Measurements from ENCODE around the gene RARB.

The RARB gene

GRCh38 chr3:25566358-25566920 is 138.4 kb downstream of the RARB start:
- Histone ChIP-seq H3K9ac (ENCODE audit: low read length) (no peak overlapping the region), H3K9me3 (ENCODE audit: low read length) (no peaks in the 10 kb centered on the region), H3F3A (ENCODE audit: insufficient read depth, low read length) (no peaks in the 10 kb centered on the region), H3K9me2 (ENCODE audit: low read depth, low read length) (no peaks in the 10 kb centered on the region), H3K36me3 (ENCODE audit: insufficient read depth, low read length) (no peaks in the 10 kb centered on the region), H3K27me3 (ENCODE audit: insufficient read depth, low read length) (no peaks in the 10 kb centered on the region), H3K4me1 (ENCODE audit: insufficient read depth, low read length, severe bottlenecking) (no peaks in the 10 kb centered on the region), H3K27ac (ENCODE audit: low read depth, low read length, poor library complexity, severe bottlenecking) (no peak overlapping the region), H4K20me1 (ENCODE audit: insufficient read depth, low read length) (no peaks in the 10 kb centered on the region), H3K4me3 (ENCODE audit: low read depth, low read length, poor library complexity, severe bottlenecking) (no peak overlapping the region), H2AFZ (ENCODE audit: low read length) (no peak overlapping the region), H3K79me2 (ENCODE audit: insufficient read depth, low read length) (no peaks in the 10 kb centered on the region), H3K4me2 (ENCODE audit: low read length) (no peak overlapping the region)
- TF ChIP-seq, protein P1, sequence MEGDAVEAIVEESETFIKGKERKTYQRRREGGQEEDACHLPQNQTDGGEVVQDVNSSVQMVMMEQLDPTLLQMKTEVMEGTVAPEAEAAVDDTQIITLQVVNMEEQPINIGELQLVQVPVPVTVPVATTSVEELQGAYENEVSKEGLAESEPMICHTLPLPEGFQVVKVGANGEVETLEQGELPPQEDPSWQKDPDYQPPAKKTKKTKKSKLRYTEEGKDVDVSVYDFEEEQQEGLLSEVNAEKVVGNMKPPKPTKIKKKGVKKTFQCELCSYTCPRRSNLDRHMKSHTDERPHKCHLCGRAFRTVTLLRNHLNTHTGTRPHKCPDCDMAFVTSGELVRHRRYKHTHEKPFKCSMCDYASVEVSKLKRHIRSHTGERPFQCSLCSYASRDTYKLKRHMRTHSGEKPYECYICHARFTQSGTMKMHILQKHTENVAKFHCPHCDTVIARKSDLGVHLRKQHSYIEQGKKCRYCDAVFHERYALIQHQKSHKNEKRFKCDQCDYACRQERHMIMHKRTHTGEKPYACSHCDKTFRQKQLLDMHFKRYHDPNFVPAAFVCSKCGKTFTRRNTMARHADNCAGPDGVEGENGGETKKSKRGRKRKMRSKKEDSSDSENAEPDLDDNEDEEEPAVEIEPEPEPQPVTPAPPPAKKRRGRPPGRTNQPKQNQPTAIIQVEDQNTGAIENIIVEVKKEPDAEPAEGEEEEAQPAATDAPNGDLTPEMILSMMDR (IDR thresholded peaks at IDR 0.05; ENCODE audit: low read length) = no peak
- no peak for TF ChIP-seq EZH2 (IDR thresholded peaks at IDR 0.05; ENCODE audit: borderline replicate concordance, low read length)

DNA sequence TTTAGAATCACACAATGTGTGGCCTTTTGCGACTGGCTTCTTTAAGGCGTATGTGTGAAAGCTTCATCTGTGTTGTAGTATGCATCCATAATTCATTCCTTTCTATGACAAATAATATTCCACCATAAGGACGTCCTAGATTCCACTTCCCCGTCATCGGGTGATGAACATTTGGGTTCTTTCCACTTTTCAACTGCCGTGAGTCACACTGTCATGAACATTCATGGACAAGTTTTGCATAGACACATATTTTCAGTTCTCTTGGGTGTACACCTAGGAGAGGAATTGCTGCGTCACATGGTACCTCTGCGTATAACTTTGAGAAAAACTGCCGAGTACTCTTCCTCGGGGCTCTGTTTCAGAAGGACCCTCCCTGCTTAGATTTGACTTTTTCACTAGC is 139.3 kb downstream of the RARB start:
- H3K4me1 ChIP-seq (ENCODE audit: insufficient read depth, low read length, severe bottlenecking) = no peaks in the 10 kb centered on the region

DNA sequence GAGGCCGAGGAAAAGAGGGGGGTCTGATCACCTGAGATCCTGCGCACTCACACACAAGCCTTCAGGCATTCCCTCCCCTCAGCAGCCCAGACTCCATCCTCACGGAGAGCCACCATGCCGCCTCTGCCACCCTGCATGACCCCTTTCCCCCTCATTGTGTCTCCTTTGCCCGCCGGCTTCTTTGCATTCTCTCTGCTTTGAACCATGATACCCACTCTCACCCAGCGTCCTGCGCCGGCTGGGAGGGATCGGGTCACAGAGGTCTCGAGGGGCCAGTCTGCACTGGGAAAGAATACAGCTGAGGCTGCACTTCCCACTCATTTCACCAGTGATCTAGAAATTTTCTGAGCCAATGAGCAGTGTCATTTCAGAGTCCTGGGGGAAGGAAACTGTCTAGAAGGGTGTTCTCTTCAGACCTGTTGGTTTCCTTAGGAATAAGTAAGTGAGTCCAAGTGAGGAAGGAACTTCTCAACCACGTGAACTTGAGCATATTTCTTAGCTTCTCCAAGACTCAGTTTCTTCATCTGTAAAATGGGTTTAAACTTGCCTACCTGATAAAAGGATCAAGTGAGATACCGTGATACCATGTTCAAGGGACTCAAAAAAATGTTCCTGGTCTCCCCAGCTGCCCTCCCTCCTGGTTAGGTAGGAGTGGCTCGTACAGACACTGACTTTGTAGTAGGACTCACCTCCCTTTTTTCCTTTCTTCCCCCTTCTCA is 139.9 kb downstream of the RARB start:
- Histone ChIP-seq H3K79me2 (ENCODE audit: insufficient read depth, low read length) (no peaks in the 10 kb centered on the region), H3K36me3 (ENCODE audit: insufficient read depth, low read length) (no peaks in the 10 kb centered on the region), H3F3A (ENCODE audit: insufficient read depth, low read length) (no peaks in the 10 kb centered on the region), H3K4me1 (ENCODE audit: insufficient read depth, low read length, severe bottlenecking) (no peaks in the 10 kb centered on the region), H3K9me3 (ENCODE audit: low read length) (no peaks in the 10 kb centered on the region), H3K4me3 (ENCODE audit: low read depth, low read length, poor library complexity, severe bottlenecking) (no peak overlapping the region), H2AFZ (ENCODE audit: low read length) (no peak overlapping the region), H3K9me2 (ENCODE audit: low read depth, low read length) (no peaks in the 10 kb centered on the region), H3K27me3 (ENCODE audit: insufficient read depth, low read length) (no peaks in the 10 kb centered on the region), H3K4me2 (ENCODE audit: low read length) (no peak overlapping the region), H3K27ac (ENCODE audit: low read depth, low read length, poor library complexity, severe bottlenecking) (no peak overlapping the region), H4K20me1 (ENCODE audit: insufficient read depth, low read length) (no peaks in the 10 kb centered on the region), H3K9ac (ENCODE audit: low read length) (no peak overlapping the region)
- no peak for TF ChIP-seq EZH2 (IDR thresholded peaks at IDR 0.05; ENCODE audit: borderline replicate concordance, low read length)
- TF ChIP-seq, protein P1 (IDR thresholded peaks at IDR 0.05; ENCODE audit: low read length) = no peak

More for the DNA sequence above, 139.3 kb downstream of the RARB start:
- Histone ChIP-seq H3K9ac (ENCODE audit: low read length) (no peak overlapping the region), H3K27me3 (ENCODE audit: insufficient read depth, low read length) (no peaks in the 10 kb centered on the region), H3K36me3 (ENCODE audit: insufficient read depth, low read length) (no peaks in the 10 kb centered on the region), H3K27ac (ENCODE audit: low read depth, low read length, poor library complexity, severe bottlenecking) (no peak overlapping the region), H4K20me1 (ENCODE audit: insufficient read depth, low read length) (no peaks in the 10 kb centered on the region), H3K4me3 (ENCODE audit: low read depth, low read length, poor library complexity, severe bottlenecking) (no peak overlapping the region), H3K9me2 (ENCODE audit: low read depth, low read length) (no peaks in the 10 kb centered on the region), H3F3A (ENCODE audit: insufficient read depth, low read length) (no peaks in the 10 kb centered on the region), H3K4me2 (ENCODE audit: low read length) (no peak overlapping the region), H3K79me2 (ENCODE audit: insufficient read depth, low read length) (no peaks in the 10 kb centered on the region), H2AFZ (ENCODE audit: low read length) (no peak overlapping the region), H3K9me3 (ENCODE audit: low read length) (no peaks in the 10 kb centered on the region)
- no peak for TF ChIP-seq EZH2 (IDR thresholded peaks at IDR 0.05; ENCODE audit: borderline replicate concordance, low read length)
- TF ChIP-seq, protein P1 (IDR thresholded peaks at IDR 0.05; ENCODE audit: low read length) = no peak
